Measurements from ENCODE around the gene EIF1AX.

Gene EIF1AX

DNA sequence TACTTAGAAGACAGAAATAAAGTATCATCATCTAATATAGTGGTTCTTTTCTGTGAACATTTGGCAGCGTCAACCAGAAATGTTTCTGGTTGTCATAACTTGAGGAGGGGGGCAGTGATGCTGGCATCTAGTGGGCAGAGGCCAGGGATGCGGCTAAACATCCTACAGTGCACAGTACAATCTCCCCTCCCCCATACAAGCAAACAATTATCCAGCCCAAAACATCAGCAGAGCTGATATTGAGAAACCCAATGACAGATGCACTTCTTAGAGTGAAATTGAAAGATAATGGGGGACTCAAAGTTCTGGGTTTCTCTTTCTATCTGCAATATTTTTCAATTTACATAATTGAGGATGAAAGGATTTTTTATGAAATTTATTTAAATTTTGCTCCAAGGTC, 1.9 kb upstream of the EIF1AX start:
- TF ChIP-seq, protein P1, sequence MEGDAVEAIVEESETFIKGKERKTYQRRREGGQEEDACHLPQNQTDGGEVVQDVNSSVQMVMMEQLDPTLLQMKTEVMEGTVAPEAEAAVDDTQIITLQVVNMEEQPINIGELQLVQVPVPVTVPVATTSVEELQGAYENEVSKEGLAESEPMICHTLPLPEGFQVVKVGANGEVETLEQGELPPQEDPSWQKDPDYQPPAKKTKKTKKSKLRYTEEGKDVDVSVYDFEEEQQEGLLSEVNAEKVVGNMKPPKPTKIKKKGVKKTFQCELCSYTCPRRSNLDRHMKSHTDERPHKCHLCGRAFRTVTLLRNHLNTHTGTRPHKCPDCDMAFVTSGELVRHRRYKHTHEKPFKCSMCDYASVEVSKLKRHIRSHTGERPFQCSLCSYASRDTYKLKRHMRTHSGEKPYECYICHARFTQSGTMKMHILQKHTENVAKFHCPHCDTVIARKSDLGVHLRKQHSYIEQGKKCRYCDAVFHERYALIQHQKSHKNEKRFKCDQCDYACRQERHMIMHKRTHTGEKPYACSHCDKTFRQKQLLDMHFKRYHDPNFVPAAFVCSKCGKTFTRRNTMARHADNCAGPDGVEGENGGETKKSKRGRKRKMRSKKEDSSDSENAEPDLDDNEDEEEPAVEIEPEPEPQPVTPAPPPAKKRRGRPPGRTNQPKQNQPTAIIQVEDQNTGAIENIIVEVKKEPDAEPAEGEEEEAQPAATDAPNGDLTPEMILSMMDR (IDR thresholded peaks at IDR 0.05; ENCODE audit: low read depth, low read length, missing control alignments) = no peak
- DNase-seq (ENCODE audit: low read depth) = no peak
- no peak overlapping the region for H3K4me3 ChIP-seq (ENCODE audit: low read depth, low read length)
- in situ Hi-C loops (cut with HindIII; ENCODE audit: low sequenced_read_pairs) = no loop called here

DNA sequence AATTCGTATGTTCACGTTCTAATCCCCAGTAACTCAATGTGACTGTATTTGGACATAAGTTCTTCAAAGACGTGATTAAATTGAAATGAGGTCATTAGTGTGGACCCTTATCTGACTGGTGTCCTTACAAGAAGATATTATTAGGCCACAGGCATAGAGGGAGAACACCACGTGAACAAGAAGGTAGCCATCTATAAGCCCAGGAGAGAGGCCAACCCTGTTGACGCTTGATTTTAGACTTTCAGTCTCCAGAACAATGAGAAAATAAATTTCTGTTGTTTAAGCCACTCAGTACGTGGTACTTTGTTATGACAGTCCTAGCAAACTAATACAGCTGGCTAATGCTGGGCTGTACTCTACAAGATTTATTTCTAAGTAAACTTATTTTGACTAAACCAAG, 1.5 kb upstream of the EIF1AX start:
- in situ Hi-C loops (cut with HindIII; ENCODE audit: low sequenced_read_pairs) = no loop called here
- DNase-seq (ENCODE audit: low read depth) = no peak
- TF ChIP-seq, protein P1 (IDR thresholded peaks at IDR 0.05; ENCODE audit: low read depth, low read length, missing control alignments) = no peak
- H3K4me3 ChIP-seq (ENCODE audit: low read depth, low read length) = no peak overlapping the region

DNA sequence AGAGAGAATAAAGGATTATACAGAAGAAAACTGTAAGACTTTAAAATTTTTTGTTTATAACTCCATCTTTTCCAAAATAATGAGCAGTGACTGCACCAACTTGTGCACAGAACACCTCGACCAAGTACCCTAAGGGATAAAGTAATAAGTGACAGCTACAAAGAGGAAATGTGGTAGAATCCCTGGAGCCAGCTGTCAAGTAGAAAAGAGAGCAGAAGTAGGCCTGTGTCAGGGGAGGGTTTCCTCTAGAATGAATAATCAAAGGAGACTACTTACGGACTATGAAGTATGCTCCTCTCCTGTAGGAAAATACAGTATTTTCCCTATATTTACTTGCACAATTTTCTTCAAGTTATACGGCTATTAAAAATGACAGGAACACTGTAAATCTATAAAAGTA, 1.2 kb downstream of the EIF1AX start:
- TF ChIP-seq, protein P1 (IDR thresholded peaks at IDR 0.05; ENCODE audit: low read depth, low read length, missing control alignments) = no peak
- DNase-seq (ENCODE audit: low read depth) = no peak
- in situ Hi-C loops (cut with HindIII; ENCODE audit: low sequenced_read_pairs) = no loop called here
- peak overlapping the region; percentile 92 for H3K4me3 ChIP-seq (ENCODE audit: low read depth, low read length)

DNA sequence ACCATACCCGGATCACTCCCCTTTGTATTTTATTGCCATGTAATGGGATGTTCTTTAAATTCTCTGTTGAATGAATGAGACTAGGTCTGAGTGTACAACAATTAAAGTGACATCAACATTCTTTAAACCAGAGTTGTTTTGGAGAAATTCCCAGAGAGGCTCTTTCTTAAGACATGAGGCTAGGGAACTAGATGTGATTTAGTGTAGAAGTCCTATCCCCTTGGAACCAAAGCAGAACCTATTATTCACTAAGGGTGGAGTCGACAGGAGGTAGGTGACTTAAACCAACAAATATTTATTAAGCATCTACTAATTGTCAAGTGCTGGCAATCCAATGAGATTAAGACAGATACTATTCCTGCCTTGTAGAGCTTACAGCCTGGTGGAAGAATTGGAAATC, 1.7 kb downstream of the EIF1AX start:
- H3K4me3 ChIP-seq (ENCODE audit: low read depth, low read length) = peak overlapping the region; percentile 92
- peak; percentile 24 for DNase-seq (ENCODE audit: low read depth)
- in situ Hi-C loops (cut with HindIII; ENCODE audit: low sequenced_read_pairs) = no loop called here
- TF ChIP-seq, protein P1 (IDR thresholded peaks at IDR 0.05; ENCODE audit: low read depth, low read length, missing control alignments) = no peak

DNA sequence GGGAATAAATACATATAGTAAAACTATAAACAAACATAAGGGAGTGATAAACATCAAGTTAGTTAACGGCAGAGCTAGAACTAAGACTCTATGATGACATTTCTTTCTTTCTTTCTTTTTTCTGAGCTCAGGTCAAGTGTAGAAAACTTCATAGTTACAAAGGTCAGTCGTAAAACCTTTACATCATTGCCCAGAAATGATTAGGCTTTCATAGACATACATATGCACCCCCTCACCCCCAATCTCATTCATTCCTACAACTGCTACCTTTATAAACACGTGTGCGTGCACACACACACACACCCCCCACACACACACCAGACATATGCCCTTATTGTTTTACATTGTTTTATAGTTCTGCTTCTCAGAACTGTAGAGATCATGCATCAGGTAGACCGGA, 5.7 kb downstream of the EIF1AX start:
- in situ Hi-C loops (cut with HindIII; ENCODE audit: low sequenced_read_pairs) = no loop called here
- no peak overlapping the region for H3K4me3 ChIP-seq (ENCODE audit: low read depth, low read length)
- TF ChIP-seq, protein P1 (IDR thresholded peaks at IDR 0.05; ENCODE audit: low read depth, low read length, missing control alignments) = no peak
- DNase-seq (ENCODE audit: low read depth) = no peak

DNA sequence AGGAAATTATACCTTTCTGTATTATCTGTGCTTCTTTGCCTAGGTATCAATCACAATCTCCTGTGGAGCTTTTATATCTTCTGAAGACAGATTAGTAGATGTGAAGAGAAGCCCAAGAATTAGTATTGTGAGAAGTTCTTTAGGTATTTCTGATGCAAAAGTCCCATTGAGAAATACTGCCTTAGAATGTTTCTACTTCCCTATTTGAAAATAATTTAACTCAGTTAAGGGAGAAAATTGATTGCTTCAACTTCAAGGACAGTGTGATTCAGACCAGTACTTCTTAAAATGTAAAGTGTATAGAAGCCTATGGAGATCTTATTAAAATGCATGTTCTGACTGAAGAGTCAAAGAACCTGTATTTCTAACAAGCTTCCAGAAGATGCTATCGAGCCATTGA, 9.0 kb downstream of the EIF1AX start:
- H3K4me3 ChIP-seq (ENCODE audit: low read depth, low read length) = no peak overlapping the region
- DNase-seq (ENCODE audit: low read depth) = no peak
- TF ChIP-seq, protein P1 (IDR thresholded peaks at IDR 0.05; ENCODE audit: low read depth, low read length, missing control alignments) = no peak
- in situ Hi-C loops (cut with HindIII; ENCODE audit: low sequenced_read_pairs) = no loop called here

DNA sequence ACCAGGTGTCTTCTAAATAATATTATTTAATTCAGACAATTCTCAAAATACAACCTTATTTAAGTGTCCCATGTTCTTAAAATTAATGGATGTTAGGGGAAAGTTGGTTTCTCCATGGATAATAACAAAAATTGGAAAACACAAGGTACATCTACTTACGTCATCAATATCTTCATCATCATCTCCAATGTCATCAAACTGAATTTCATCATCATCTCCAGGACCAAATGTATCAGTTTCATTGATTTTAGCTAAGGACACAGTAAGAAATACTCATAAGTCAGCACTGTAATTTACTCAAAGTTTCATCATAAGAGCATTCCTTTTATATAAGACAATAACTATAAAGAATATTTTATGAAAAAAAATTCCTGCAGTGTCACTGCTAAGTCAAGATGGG, 11.3 kb downstream of the EIF1AX start:
- no peak overlapping the region for H3K4me3 ChIP-seq (ENCODE audit: low read depth, low read length)
- in situ Hi-C loops (cut with HindIII; ENCODE audit: low sequenced_read_pairs) = no loop called here
- no peak for DNase-seq (ENCODE audit: low read depth)
- TF ChIP-seq, protein P1 (IDR thresholded peaks at IDR 0.05; ENCODE audit: low read depth, low read length, missing control alignments) = no peak
